WI38 (cell line): ENCODE results near the gene NPY1R.

ENCODE experiments used
- H3K4me3 ChIP-seq: 2 replicates; pipeline ENCODE4 v1.5.1; 2011; ENCODE audit warnings: low read depth, mild to moderate bottlenecking, control low read depth, low read length
- CTCF ChIP-seq: IDR thresholded peaks from 2 replicates; pipeline ENCODE4 v1.5.1; 2012; ENCODE audit warnings: low read depth, mild to moderate bottlenecking, control low read depth, low read length

NPY1R gene

GRCh38 chr4:163350672-163351071 is 18.3 kb upstream of the NPY1R start:
- TF ChIP-seq CTCF: no peak
- no peak overlapping the region for H3K4me3 ChIP-seq

DNA sequence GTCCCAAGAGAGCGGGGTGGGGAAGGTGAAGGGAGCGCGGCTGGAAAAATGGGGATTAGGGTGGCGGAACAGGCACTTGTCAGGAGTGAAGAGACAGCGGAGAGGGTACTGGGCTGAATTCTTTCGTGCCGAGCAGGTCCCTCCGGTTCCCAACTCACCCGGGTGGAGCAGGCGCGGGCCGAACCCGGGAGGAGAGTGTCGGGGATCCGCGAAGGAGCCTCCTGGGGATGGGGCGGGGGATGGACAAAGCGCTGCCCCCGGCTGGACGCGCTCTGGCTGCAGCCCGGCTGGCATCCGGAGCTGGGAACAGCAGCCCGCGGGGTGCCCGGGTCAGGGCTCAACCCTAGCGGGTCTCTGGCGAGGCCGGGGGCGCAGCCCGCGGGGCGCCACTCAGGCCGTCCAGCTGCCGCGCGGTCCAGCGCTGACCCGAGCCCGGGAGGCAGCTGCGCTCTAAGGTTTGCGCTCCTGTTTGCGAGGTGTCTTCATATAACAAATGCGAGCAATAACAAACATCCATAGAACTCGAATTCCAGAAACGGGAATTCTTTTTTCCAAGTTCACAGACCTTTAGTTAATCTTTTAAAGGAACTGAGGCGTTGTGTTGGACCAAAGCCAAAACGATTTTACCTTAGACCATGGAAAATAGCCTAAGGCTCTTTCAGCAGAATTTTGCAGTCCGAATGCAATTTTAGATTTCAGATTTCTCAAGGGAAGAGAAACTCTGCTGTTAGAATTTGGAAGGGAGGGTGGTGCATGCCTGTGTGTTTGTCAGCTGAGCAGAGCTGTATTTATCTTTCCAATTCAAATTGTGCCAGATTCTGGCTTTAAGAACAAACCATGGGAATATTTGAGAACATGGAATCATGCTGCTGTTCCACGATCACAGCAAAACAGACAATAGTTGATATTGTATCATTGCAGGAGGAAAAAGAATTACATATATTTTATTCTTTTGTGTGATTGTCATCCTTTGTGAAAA is 12.0 kb upstream of the NPY1R start:
- H3K4me3 ChIP-seq: no peak overlapping the region

DNA sequence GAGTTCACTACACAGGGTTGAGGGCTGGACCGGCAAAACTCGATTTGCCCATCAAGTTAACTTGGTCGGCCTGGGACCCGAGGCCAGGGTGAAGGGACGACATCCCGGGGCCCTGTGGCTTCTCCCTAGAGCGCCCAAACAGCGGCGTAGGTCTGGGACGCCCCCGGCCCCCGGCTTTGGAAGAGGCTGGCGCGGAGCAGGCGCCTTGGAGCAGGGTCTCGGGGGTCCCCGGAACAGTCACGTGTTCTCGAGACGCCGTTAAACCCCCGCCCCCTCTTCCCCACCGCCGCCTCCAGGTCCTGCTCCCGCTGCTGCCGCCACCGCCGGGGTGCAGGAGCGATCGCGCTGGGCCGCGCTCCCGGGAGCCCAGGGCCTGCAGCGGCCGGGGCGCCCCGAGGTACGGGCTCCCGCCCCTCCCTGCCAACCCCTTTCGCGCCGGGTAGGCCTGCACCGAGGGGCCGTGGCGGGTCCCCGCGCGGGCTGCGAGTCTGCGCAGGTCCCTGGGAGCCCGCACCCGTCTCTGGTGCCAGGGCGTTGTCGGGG is 11.3 kb upstream of the NPY1R start, which contains the start of gene NPY5R:
Gene NPY5R, plus strand, starts transcription at position 289 of the 543 bp plus-strand sequence. CDS start 6,382 bp downstream, outside the sequence.
- no peak within 1 kb of the TSS for H3K4me3 ChIP-seq

More for the DNA sequence above, 12.0 kb upstream of the NPY1R start:
- TF ChIP-seq CTCF: no peak

GRCh38 chr4:163335384-163335783 is 3.0 kb upstream of the NPY1R start:
- no peak for TF ChIP-seq CTCF
- no peak overlapping the region for H3K4me3 ChIP-seq

More for the DNA sequence above, 11.3 kb upstream of the NPY1R start, which contains the start of gene NPY5R:
- TF ChIP-seq CTCF: no peak

- no peak for TF ChIP-seq CTCF
- peak overlapping the region; percentile 60 for H3K4me3 ChIP-seq
These were observed 593 bp downstream of the NPY1R start for GRCh38 chr4:163331629-163332376.

DNA sequence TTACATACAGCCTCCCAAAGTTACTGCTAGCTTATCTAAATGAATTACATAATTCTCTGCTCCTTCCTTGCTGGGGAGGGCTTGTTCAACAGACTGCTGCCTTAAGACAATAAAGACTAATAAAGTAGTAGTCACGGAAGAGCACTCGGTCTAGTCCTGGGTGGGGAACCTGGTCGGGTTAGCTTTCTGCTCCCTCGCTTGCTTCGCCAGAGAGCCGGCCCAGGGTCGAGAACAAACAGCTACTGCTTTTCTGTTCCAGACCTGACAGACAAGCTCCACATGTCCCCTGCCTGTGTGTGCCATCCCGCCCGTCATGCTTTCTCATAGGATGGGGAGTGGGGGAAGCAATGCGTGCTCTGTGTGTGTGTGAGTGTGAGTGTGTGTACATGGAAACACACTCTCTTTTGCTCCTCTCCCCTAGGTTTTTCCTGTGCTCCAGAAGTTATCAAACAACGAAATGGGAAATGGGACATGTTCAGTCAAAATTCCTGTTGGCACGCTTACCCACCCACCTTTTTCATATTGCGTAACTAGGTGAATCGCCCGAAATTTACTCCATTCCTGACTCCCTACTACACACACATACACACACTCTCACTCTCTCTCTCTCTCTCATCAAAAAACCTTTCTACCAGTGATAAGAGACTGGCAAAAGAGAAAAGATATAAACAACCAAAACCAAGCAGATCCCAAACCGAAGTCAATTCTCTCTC is 1.3 kb downstream of the NPY1R start:
- no peak overlapping the region for H3K4me3 ChIP-seq

More for the DNA sequence above, 1.3 kb downstream of the NPY1R start:
- TF ChIP-seq CTCF: no peak
